ENCODE measurements around the gene SPTB. TPM values are rescaled to one million over a fixed set of nuclear protein-coding genes. Genes with fewer than 3 reads are reported as not detected.

SPTB gene
- total and polyA plus RNA-seq, 2 experiments from 2014 or later = 1.1 to 1.7 TPM

DNA sequence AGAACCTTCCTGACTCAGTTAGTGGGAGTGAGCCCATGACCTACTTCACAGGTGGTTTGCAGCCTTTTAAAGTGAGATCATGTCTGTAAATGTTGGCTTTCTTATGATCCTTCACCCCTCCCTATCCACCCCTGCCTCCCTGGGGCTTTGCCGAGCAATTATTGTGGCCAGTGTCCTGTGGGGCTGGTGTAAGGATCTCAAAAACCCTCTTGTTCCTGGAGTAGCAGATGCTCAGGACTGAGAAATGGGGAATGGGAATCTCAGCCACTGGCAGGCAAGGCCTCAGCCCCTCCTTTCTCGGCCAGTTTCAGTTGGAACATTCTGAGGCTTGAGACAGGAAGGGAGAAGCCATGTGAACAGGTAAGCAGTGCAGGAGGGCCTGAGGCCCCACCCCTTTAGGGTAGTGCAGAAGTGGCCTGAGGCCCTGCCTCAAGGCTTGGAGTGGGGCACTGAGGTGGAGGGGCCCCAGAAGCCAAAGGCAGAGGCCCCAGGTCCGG is 121.6 kb downstream of the SPTB start:
- Histone ChIP-seq H3K9me2 (replicated peaks; ENCODE audit: insufficient read depth) (no peaks in the 10 kb centered on the region), H3K4me3 (no peak overlapping the region), H3K4me1 (ENCODE audit: insufficient read depth) (peaks cover 68% of the 10 kb centered on the region), H4K20me1 (ENCODE audit: insufficient read depth, poor library complexity, severe bottlenecking) (no peaks in the 10 kb centered on the region), H3K79me2 (no peaks in the 10 kb centered on the region), H3K27ac (peak overlapping the region; percentile 95), H3K27me3 (no peaks in the 10 kb centered on the region), H3K9me3 (ENCODE audit: low read depth) (no peaks in the 10 kb centered on the region), H3K4me2 (peak overlapping the region; percentile 45), H2AFZ (no peak overlapping the region), H3K36me3 (replicated peaks; ENCODE audit: insufficient read depth, low read depth) (no peaks in the 10 kb centered on the region)
- TF ChIP-seq EZH2 (IDR thresholded peaks at IDR 0.05; ENCODE audit: borderline replicate concordance) (no peak), EZH2phosphoT487 (IDR thresholded peaks at IDR 0.05; ENCODE audit: low read depth, severe bottlenecking, unreplicated experiment) (no peak)
- TF ChIP-seq, protein P1, sequence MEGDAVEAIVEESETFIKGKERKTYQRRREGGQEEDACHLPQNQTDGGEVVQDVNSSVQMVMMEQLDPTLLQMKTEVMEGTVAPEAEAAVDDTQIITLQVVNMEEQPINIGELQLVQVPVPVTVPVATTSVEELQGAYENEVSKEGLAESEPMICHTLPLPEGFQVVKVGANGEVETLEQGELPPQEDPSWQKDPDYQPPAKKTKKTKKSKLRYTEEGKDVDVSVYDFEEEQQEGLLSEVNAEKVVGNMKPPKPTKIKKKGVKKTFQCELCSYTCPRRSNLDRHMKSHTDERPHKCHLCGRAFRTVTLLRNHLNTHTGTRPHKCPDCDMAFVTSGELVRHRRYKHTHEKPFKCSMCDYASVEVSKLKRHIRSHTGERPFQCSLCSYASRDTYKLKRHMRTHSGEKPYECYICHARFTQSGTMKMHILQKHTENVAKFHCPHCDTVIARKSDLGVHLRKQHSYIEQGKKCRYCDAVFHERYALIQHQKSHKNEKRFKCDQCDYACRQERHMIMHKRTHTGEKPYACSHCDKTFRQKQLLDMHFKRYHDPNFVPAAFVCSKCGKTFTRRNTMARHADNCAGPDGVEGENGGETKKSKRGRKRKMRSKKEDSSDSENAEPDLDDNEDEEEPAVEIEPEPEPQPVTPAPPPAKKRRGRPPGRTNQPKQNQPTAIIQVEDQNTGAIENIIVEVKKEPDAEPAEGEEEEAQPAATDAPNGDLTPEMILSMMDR (IDR thresholded peaks at IDR 0.05; ENCODE audit: poor library complexity) = no peak
- peak; percentile 81 for DNase-seq (ENCODE audit: low spot score)
- 34% methylated on average over 3 of the region's 3 CpGs for WGBS (ENCODE audit: low lambda C conversion rate, missing lambda C conversion rate)

DNA sequence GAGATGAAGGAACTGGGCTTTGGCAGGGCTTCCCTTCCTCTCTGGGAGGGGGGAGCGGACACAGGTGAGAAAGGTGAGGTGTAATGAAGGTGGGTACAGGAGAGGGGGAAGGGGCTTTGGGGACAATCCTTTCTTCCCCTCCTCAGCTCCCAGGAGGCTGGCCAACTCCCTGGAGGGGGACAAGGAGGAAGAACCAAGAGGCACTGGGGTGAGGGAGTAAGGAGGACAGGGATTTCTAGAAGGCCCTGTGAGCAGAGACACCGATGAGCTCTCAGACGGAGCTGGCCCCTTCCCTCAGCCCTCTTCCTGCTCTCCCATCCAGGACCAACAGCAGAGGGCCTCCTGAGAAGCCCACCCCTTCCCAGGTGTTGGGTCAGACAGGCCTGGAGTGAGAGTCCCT is 122.1 kb downstream of the SPTB start:
- H3K36me3 ChIP-seq (replicated peaks; ENCODE audit: insufficient read depth, low read depth) = no peaks in the 10 kb centered on the region
- no peaks in the 10 kb centered on the region for H3K79me2 ChIP-seq
- H3K9me2 ChIP-seq (replicated peaks; ENCODE audit: insufficient read depth) = no peaks in the 10 kb centered on the region
- no peak overlapping the region for H3K4me3 ChIP-seq
- peak overlapping the region; percentile 45 for H3K4me2 ChIP-seq
- WGBS (ENCODE audit: low lambda C conversion rate, missing lambda C conversion rate) = 83% methylated on average over 3 of the region's 3 CpGs
- no peak overlapping the region for H2AFZ ChIP-seq
- H3K9me3 ChIP-seq (ENCODE audit: low read depth) = no peaks in the 10 kb centered on the region
- DNase-seq (ENCODE audit: low spot score) = no peak
- no peaks in the 10 kb centered on the region for H4K20me1 ChIP-seq (ENCODE audit: insufficient read depth, poor library complexity, severe bottlenecking)
- TF ChIP-seq EZH2 (IDR thresholded peaks at IDR 0.05; ENCODE audit: borderline replicate concordance) (no peak), EZH2phosphoT487 (IDR thresholded peaks at IDR 0.05; ENCODE audit: low read depth, severe bottlenecking, unreplicated experiment) (no peak)
- TF ChIP-seq, protein P1 (IDR thresholded peaks at IDR 0.05; ENCODE audit: poor library complexity) = no peak
- H3K4me1 ChIP-seq (ENCODE audit: insufficient read depth) = peaks cover 63% of the 10 kb centered on the region
- H3K27me3 ChIP-seq = no peaks in the 10 kb centered on the region
- H3K27ac ChIP-seq = peak overlapping the region; percentile 95

DNA sequence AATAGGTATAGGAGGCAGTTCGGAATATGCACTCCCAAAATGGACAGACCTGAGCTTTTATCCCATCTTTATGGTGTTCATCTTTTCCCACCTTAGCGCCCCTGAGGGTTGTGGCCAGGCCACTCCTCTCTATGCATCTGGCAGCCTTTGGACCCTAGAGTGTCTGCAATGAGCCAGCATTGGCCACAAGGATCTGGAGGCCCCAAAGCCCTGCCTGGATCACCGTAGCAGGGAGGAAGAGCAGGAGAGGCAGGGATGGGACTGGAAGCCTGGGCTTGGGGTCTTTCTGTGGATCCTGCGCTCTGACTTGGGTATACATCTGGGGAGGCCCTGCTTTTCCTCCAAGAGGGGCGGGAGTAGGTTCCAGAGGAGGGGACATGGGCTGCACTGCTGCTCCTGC is 123.0 kb downstream of the SPTB start:
- Histone ChIP-seq H3K79me2 (no peaks in the 10 kb centered on the region), H3K4me1 (ENCODE audit: insufficient read depth) (peaks cover 54% of the 10 kb centered on the region), H3K9me3 (ENCODE audit: low read depth) (no peaks in the 10 kb centered on the region), H3K27ac (peak overlapping the region; percentile 95), H3K9me2 (replicated peaks; ENCODE audit: insufficient read depth) (no peaks in the 10 kb centered on the region), H3K27me3 (no peaks in the 10 kb centered on the region), H2AFZ (no peak overlapping the region), H3K4me2 (no peak overlapping the region), H4K20me1 (ENCODE audit: insufficient read depth, poor library complexity, severe bottlenecking) (no peaks in the 10 kb centered on the region), H3K36me3 (replicated peaks; ENCODE audit: insufficient read depth, low read depth) (no peaks in the 10 kb centered on the region), H3K4me3 (no peak overlapping the region)
- no peak for TF ChIP-seq EZH2phosphoT487 (IDR thresholded peaks at IDR 0.05; ENCODE audit: low read depth, severe bottlenecking, unreplicated experiment)
- no peak for TF ChIP-seq EZH2 (IDR thresholded peaks at IDR 0.05; ENCODE audit: borderline replicate concordance)
- TF ChIP-seq, protein P1 (IDR thresholded peaks at IDR 0.05; ENCODE audit: poor library complexity) = no peak
- no peak for DNase-seq (ENCODE audit: low spot score)
- WGBS (ENCODE audit: low lambda C conversion rate, missing lambda C conversion rate) = 92% methylated on average over 5 of the region's 5 CpGs

All from hepatocyte (in vitro differentiated cells).